GM18951 (cell line): ENCODE measurements around the gene PRR14.

Experiments
- POLR2A ChIP-seq: IDR thresholded peaks from 4 replicates; pipeline ENCODE4 v1.6.1; 2011; ENCODE audit warnings: mild to moderate bottlenecking; ENCODE audit not compliant: insufficient read length, insufficient read depth; ENCODE audit errors: extremely low read depth
- in situ Hi-C: fragments of 300-500 bp; cut with MboI; formaldehyde crosslinking; loops from one replicate; pipeline ENCODE4 v1.12.0; 2022; ENCODE audit warnings: low sequenced_read_pairs, mixed read lengths, inconsistent platforms; ENCODE audit not compliant: unreplicated experiment

PRR14 gene

DNA sequence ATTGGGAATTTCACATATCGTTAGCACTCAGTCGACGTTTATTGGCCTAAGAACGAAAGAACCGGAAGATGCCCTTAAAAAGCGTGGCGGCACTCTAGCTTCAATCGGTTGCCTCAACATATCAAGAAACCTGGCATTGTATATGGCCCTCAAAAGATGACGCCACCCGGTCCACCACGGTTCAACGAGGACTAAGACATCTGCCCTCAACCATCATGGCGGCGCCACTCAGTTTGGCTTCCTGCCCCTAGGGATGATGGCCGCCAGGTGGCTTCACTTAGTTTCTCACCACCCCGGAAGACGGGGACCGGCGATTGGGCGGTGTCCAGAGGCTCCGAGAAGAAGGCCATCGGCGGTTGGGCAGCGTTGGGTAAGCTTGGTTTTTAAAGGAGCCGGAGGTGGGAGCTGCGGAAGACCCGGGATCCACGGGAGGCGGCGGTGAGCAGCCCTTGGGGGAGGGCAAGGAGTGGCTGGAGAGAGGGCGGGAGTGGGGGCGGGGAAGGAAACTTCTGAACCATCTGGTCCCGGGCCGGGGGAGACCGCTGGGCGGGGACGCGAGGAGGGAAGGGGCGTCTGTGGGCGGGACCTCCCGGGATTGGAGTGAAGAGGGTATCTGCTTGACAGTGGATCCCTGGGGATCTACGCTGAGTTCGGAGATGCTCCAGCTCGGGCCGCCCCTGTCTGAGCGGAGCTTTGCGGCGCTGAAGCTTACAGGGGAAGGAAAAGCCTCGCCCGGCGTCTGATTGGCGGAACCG, at the start of gene PRR14:
PRR14 (plus strand) TSS at position 592 of the 755 bp plus-strand sequence. CDS start 686 bp downstream, outside the sequence.
- peak; percentile 55 for TF ChIP-seq POLR2A
- in situ Hi-C loops, result no loop called here

GRCh38 chr16:30601966-30602365, 48.8 kb upstream of the PRR14 start:
- TF ChIP-seq POLR2A, result no peak
- in situ Hi-C loops, result no loop called here

- TF ChIP-seq POLR2A, result no peak
- in situ Hi-C loops, result no loop called here
These were observed 48.0 kb upstream of the PRR14 start for GRCh38 chr16:30602616-30603277.

GRCh38 chr16:30603945-30604315, 46.8 kb upstream of the PRR14 start:
- in situ Hi-C loops, result no loop called here
- TF ChIP-seq POLR2A, result no peak

GRCh38 chr16:30604316-30604947, 46.3 kb upstream of the PRR14 start:
- in situ Hi-C loops, result no loop called here
- no peak for TF ChIP-seq POLR2A

GRCh38 chr16:30605158-30605557, 45.6 kb upstream of the PRR14 start:
- in situ Hi-C loops, result no loop called here
- TF ChIP-seq POLR2A, result no peak

DNA sequence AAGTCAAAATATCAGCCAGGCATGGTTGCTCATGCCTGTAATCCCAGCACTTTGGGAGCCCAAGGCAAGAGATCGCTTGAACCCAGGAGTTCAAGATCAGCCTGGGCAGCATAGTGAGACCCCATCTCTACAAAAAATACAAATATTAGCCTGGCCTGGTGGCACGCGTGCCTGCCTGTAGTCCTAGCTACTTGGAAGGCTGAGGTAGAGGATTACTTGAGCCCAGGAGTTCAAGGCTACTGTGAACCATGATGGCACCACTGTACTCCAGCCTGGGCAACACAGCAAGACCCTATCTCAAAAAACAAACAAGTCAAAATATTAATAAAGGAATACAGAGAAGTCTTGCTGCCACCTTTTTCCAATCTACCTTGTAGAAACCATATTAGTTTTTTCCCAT, 44.8 kb upstream of the PRR14 start:
- no peak for TF ChIP-seq POLR2A
- in situ Hi-C loops, result no loop called here

- TF ChIP-seq POLR2A, result no peak
- in situ Hi-C loops, result no loop called here
These were observed 41.5 kb upstream of the PRR14 start for GRCh38 chr16:30609002-30609925.

DNA sequence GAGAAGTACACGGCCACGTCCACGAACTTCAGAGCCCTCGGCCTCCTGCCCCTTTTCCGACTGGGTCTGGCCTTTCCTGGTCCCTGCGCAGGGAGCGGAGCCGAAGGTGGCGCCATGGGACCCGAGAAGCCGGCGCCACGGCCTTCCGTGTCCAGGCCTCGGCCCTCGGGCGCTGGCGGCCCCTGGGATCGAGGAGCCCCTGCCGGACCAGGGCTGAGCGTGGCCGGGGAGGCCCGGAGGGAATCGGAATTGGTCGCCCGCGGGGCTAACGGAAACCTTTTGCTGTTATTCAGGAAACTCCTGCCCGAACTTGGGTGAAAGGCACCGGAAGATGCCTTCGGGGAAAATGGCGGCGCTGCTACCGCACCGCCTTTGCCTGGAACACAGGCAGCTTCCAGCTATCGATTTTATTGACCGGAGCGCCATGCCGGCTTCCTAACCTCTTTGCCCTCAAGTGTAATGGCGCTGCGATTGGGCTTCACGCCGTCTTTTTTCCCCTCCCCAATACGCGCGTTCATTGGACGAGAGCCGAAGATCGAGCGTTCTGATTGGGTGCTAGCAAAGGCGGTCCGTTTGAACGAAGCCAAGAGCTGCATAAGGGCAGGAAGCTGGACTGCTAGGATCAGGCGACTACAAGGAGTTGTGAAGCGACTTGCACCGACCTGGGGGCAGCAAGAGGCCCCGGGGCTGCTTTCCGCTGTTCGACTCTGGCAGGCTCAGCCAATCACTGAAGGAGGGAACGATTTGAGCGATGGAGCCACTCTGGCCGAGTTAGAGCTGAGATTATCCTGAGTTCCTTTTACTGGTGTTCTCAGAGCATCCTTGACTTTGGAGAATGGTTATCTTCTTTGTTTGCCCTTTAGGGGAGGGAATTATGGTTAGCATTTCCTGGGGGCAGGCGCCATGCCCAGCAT, 40.6 kb upstream of the PRR14 start, which contains the start of gene ZNF689:
ZNF689 (minus strand) TSS at position 464 of the 914 bp plus-strand sequence; CDS start at position 116, 348 bp downstream.
- in situ Hi-C loops, result no loop called here
- peak; percentile 71 for TF ChIP-seq POLR2A

GRCh38 chr16:30615358-30616091, 35.2 kb upstream of the PRR14 start:
- no peak for TF ChIP-seq POLR2A
- in situ Hi-C loops, result no loop called here

DNA sequence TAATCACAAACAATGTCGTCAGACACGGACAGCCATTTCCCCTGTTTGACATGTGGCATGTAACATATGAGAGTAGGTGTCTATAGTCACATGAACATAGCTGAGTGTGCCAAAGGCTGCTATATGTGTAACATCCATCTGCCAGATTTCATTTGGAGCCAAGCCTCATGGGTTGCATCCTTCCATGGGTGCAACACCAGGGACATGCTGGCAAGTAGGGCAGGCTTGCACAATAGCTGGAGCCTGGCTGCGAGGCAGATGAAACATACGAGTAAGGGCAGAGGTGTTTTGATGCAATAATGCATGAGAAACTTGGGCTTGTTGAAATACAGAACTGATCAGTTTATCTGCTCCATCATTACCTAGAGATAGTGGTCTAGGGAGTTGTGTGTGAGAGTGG, 31.6 kb upstream of the PRR14 start:
- no peak for TF ChIP-seq POLR2A
- in situ Hi-C loops, result no loop called here

DNA sequence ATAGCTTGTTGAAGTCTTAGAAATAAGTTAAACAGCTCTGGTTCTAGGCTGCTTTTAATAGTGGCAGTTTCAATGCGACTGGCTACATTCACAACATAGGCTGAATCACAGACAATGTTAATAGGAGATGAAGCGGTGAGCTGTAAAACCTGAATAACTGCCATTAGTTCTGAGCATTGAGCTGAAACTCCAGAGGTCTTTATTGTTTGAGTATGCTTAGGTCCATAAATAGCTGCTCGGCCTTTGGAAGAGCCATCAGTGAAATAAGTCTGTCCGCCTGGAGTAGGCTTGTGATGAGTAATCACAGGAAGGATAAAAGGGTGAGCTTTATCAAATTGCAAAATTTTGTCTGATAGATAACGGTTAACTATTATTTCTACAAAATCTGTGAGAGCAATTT, 31.1 kb upstream of the PRR14 start:
- in situ Hi-C loops, result no loop called here

More for the DNA sequence above, 31.1 kb upstream of the PRR14 start:
- TF ChIP-seq POLR2A, result no peak
